ENCODE measurements around the gene TOP3A. TPM values are rescaled to one million over a fixed set of nuclear protein-coding genes. Genes with fewer than 3 reads are reported as not detected.

TOP3A gene
- total RNA-seq, 1 experiment from 2014 or later, result 100 TPM

DNA sequence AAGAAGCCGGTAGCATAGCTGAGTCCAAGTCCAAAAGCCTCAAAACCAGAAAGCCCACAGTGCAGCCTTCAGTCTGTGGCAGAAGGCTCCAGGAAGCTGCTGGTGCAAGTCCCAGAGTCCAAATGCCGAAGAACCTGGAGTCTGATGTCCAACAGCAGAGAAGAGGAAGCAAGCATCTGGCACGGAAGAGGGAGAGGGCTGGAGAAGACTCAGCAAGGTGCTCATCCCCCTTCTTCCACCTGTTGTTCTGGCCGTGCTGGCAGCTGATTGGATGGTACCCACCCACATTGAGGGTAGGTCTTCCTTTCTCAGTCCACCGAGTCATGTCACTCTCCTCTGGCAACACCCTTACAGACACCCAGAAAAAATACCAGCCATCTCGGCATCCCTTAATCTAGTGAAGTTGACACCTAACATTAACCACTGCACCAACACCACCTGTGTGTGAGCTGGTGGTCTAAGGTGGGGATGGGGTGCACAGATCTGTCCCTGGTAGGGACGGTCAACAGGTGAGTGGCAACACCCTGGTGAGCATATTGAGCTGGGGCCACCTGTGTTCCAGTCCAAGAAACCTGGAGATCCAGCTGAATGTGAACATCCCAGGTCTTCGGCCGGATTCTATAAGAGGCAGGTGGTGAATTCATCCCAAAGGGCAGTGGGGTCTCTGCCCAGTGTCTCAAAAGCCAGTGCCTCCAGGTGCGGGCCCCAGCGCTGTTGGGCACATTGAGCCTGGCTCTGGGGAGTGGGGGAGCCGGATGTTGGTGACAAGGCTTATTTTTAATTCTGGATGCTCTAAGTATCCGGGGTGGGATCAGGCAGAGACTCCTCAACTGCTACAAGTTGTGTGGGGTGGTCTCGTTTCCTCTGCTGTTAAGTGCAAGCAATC lies 44.5 kb downstream of the TOP3A start:
- Histone ChIP-seq H3K9me3 (ENCODE audit: low read depth, low read length, poor library complexity, severe bottlenecking) (no peaks in the 10 kb centered on the region), H3K27ac (ENCODE audit: low read depth, low read length, poor library complexity, severe bottlenecking) (no peak overlapping the region), H3K36me3 (ENCODE audit: insufficient read depth, low read length, poor library complexity, severe bottlenecking) (peaks cover 11% of the 10 kb centered on the region), H3K4me3 (ENCODE audit: low read depth, low read length, poor library complexity, severe bottlenecking) (no peak overlapping the region), H3K4me1 (ENCODE audit: insufficient read depth, low read length, poor library complexity, severe bottlenecking) (no peaks in the 10 kb centered on the region), H3K27me3 (replicated peaks; ENCODE audit: insufficient read depth, low read depth, low read length, poor library complexity) (no peaks in the 10 kb centered on the region)
- intact Hi-C loops (cut with micrococcal nuclease; ENCODE audit: unreplicated experiment), result no loop called here
- CTCF ChIA-PET, result interaction anchor here (0.5 kb wide), 1 partner anchor 77 kb away, joined by 3 read pairs; no protein-coding TSS in a partner anchor
- BruUV-seq (replicated peaks), result no TSS peak
- TF ChIP-seq, protein P1, sequence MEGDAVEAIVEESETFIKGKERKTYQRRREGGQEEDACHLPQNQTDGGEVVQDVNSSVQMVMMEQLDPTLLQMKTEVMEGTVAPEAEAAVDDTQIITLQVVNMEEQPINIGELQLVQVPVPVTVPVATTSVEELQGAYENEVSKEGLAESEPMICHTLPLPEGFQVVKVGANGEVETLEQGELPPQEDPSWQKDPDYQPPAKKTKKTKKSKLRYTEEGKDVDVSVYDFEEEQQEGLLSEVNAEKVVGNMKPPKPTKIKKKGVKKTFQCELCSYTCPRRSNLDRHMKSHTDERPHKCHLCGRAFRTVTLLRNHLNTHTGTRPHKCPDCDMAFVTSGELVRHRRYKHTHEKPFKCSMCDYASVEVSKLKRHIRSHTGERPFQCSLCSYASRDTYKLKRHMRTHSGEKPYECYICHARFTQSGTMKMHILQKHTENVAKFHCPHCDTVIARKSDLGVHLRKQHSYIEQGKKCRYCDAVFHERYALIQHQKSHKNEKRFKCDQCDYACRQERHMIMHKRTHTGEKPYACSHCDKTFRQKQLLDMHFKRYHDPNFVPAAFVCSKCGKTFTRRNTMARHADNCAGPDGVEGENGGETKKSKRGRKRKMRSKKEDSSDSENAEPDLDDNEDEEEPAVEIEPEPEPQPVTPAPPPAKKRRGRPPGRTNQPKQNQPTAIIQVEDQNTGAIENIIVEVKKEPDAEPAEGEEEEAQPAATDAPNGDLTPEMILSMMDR (conservative IDR thresholded peaks at IDR 0.05; ENCODE audit: low read depth, low read length), result no peak
- TF ChIP-seq EZH2 (IDR thresholded peaks at IDR 0.05; ENCODE audit: borderline replicate concordance, low read depth, low read length, poor library complexity, severe bottlenecking), result no peak
- no peak for DNase-seq (ENCODE audit: low spot score)
- POLR2A ChIA-PET (ENCODE audit: low non-redundant PET), result no interaction called here

DNA sequence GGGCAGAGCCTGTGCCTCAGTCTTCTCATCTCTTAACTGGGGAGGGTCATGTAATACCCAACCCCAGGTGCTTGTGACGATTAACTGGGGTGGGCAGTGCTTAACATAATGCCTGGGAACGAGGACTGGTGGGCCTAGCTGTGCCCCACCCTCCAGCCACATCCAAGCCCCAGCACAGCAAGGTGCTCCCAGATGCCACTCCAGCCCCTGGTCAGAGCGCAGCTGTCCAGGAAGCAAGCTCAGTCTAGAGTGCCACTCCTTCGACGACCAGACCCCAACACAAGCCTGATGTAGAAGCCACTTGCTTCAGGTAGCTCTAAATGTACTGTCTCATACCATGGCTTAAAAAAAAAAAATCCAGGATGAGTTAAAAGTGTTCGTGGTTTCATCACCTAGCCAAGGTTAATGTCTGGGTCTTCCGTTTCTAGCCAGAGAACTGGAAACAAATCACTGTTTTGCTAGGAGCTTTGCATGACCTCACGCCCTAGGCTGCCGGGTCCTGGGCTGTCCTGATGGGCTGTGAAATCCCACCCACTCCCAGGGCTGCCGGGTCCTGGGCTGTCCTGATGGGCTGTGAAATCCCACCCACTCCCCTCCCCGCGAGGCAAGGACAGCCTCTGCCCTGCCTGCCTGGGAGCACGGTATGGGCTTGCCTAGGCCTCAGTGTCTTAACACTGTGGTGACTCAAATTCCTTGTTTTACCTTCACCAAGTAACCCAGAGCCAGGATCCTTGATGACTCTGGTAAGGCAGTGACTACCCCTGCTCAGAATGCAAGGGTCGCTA lies 46.7 kb downstream of the TOP3A start:
- no peak for TF ChIP-seq EZH2 (IDR thresholded peaks at IDR 0.05; ENCODE audit: borderline replicate concordance, low read depth, low read length, poor library complexity, severe bottlenecking)
- TF ChIP-seq, protein P1 (conservative IDR thresholded peaks at IDR 0.05; ENCODE audit: low read depth, low read length), result no peak
- H3K27ac ChIP-seq (ENCODE audit: low read depth, low read length, poor library complexity, severe bottlenecking), result peak overlapping the region; percentile 39
- H3K27me3 ChIP-seq (replicated peaks; ENCODE audit: insufficient read depth, low read depth, low read length, poor library complexity), result no peaks in the 10 kb centered on the region
- H3K4me3 ChIP-seq (ENCODE audit: low read depth, low read length, poor library complexity, severe bottlenecking), result no peak overlapping the region
- POLR2A ChIA-PET (ENCODE audit: low non-redundant PET), result no interaction called here
- CTCF ChIA-PET, result no interaction called here
- H3K36me3 ChIP-seq (ENCODE audit: insufficient read depth, low read length, poor library complexity, severe bottlenecking), result peaks cover 17% of the 10 kb centered on the region
- no TSS peak for BruUV-seq (replicated peaks)
- H3K9me3 ChIP-seq (ENCODE audit: low read depth, low read length, poor library complexity, severe bottlenecking), result no peaks in the 10 kb centered on the region
- no peak for DNase-seq (ENCODE audit: low spot score)
- H3K4me1 ChIP-seq (ENCODE audit: insufficient read depth, low read length, poor library complexity, severe bottlenecking), result no peaks in the 10 kb centered on the region
- intact Hi-C loops (cut with micrococcal nuclease; ENCODE audit: unreplicated experiment), result no loop called here

DNA sequence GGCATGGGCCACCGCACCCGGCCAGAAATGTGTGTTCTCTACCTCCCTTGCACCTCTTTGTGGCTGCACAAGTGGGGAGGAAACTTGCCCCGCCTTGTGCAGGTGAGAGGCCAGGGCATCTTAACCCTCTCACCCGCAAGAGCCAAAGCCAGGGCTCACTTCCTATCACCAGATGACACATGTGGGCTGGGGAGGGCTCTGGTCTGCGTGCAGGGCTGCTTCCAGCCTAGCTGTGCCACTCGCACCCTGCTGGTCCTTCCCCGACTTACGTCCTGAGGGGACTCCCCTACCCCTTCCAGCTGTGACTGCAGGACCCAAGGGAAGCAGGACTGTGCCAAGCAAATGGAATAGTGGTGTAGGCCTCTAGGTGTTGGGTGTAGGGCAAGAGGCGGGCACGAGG lies 47.4 kb downstream of the TOP3A start:
- intact Hi-C loops (cut with micrococcal nuclease; ENCODE audit: unreplicated experiment), result no loop called here
- CTCF ChIA-PET, result no interaction called here
- no peak overlapping the region for H3K4me3 ChIP-seq (ENCODE audit: low read depth, low read length, poor library complexity, severe bottlenecking)
- no peaks in the 10 kb centered on the region for H3K4me1 ChIP-seq (ENCODE audit: insufficient read depth, low read length, poor library complexity, severe bottlenecking)
- DNase-seq (ENCODE audit: low spot score), result no peak
- H3K9me3 ChIP-seq (ENCODE audit: low read depth, low read length, poor library complexity, severe bottlenecking), result no peaks in the 10 kb centered on the region
- BruUV-seq (replicated peaks), result no TSS peak
- H3K27me3 ChIP-seq (replicated peaks; ENCODE audit: insufficient read depth, low read depth, low read length, poor library complexity), result no peaks in the 10 kb centered on the region
- H3K27ac ChIP-seq (ENCODE audit: low read depth, low read length, poor library complexity, severe bottlenecking), result no peak overlapping the region
- H3K36me3 ChIP-seq (ENCODE audit: insufficient read depth, low read length, poor library complexity, severe bottlenecking), result peaks cover 18% of the 10 kb centered on the region
- TF ChIP-seq, protein P1 (conservative IDR thresholded peaks at IDR 0.05; ENCODE audit: low read depth, low read length), result no peak
- no peak for TF ChIP-seq EZH2 (IDR thresholded peaks at IDR 0.05; ENCODE audit: borderline replicate concordance, low read depth, low read length, poor library complexity, severe bottlenecking)
- POLR2A ChIA-PET (ENCODE audit: low non-redundant PET), result no interaction called here

Data from A673 (cell line).